Activated CD4-positive, alpha-beta T cell treated with anti-CD3 and anti-CD28 coated beads for 48 hours (primary cell): ENCODE data around the gene FNDC3B.

Experiments
- DNase-seq: peaks from one replicate; pipeline ENCODE4 v3.0.0-alpha.2; 2020

Gene FNDC3B

DNA sequence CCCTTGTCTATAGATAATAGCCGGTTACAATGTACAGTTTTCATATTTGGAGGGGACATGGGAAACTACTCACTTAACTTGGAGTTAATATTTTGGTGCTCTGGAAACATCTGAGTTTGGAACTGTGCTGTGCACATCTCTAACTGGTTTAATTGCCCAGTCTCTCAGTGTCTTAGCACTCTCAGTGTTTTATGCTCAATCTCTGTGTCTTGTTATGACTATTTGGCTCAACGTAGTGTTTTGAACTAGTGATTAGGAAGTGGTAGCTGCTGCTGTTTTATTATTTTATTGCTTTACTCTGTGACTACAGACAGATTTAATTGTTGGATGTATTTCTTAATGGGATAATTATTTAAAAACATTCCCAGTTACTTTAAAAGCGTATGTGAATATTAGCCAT, 17.0 kb downstream of the FNDC3B start:
- DNase-seq: no peak

DNA sequence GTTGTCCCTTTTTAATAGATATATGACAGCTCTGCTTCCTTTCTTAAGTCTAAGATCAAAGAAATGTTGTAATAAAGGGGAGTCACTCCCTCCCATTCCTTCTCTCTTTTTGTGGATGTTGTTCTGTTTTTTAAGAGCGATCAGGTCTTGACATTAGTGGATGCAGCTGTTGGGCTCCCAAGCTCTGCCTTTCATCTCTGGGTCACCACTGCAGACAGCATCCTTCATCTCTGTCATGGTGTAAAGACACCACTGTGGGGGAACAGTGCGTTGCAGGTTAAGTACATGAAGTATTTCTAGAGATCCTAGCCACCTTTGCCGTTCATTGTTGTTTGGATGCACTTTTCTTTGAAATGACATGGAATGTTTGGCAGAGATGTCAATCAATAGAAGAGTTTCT, 17.7 kb downstream of the FNDC3B start:
- DNase-seq: no peak

DNA sequence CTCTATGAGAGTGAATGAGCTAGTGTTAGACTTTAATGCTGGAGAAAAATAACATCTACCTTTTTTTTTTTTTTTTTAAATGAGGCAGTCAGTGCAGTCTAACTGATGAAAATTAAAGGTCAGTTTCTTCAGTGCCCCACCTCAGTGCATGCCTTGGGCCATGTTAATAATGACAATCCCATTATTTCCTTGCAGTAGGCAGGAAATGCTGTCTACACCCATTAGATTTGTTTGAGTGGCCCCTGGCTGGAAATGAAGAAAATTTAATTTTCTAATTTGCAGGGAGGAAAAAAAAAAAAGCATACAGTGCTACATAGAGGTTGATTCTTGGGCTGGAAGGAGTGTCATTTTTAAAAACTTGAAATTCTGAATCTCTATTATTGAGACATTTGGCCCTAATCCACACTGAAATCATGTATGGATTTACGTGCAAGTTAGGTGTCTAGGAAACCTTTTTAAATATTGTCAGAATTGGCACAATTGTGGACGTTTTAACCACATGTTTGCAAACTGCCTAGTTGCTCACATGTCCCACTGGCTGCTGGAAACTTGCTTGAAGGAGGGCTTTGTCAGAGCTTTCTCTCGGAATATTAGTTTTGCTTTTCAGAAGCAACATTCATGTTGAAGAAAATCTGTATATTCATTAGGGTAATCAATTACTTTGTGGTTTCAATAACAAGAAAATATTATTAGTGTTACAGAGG, 18.4 kb downstream of the FNDC3B start:
- DNase-seq: no peak

DNA sequence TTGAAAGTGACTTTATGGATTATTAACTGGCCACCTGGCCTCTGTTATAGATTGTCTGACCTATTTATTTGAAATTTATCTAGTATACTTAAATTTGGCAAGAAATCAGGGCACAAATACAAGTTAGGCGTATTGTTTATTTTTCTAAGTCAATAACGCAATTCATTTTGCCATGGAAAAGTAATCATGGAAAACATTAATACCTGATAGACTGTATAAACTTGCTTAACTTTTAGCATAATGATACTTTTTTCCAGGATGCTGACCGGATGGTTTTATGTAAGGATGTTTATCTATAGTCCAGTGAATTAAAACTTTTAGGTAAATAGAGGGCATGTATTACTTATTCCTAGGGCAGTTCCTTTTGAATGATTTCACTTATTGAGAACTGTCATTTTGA, 20.2 kb downstream of the FNDC3B start:
- no peak for DNase-seq

DNA sequence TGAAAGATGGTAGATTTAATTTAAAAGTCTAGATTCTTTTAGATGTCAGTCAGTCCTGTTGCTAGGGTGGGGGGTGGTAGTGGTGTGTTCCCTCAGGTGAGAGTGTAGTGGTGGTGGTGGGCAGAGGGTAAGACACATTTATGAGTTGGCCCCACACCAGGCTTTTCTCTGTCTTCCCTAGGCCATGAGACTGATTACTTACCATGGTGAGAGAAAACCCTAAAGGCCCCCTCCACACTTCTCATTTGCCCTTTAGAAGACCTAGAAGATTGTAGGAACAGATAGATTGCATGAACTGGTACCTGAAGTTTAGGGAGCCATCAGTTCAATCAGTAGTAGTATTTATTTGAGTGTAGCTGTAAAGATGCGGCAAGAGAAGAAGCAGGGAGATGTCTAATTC, 20.9 kb downstream of the FNDC3B start:
- no peak for DNase-seq

DNA sequence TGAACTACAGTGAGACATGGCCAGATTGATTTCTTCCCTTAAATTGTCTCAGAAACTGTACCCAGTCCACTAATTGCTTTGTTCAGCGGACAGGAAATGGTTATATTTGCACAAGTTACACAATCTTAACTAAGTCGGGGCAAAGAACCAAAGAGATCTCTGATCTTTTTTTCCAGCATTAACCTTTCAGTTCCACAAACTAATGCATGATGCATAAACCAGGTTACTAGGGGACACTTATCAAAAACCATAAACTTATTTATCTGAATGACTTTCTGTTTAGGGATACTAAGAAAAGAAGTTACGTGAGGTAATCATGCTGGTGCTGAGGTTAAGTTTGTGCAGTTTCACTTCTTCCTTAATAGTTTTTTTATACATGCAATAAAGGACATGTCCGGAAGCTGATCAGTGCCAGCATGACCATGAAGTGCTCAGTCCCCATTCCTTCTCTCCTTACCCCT, 22.4 kb downstream of the FNDC3B start:
- no peak for DNase-seq

DNA sequence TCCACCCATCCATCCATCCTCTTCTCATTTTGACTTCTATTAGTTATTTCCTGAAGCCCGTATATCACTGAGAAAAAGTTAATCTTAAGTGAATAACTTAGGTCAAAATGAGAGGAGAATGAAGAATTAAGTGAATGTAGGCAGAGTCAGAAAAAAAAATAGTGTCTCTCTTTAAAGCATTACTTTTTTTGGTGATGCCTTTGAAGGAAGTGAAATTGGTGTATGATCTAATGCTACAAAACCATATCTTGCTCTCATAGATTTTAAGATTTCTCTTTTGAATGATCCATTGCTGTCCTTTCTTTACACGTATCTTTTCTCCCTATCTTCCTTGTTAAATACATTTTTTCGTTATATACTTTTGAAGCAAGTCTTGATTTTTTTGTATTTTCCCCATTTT, 23.4 kb downstream of the FNDC3B start:
- DNase-seq: no peak

DNA sequence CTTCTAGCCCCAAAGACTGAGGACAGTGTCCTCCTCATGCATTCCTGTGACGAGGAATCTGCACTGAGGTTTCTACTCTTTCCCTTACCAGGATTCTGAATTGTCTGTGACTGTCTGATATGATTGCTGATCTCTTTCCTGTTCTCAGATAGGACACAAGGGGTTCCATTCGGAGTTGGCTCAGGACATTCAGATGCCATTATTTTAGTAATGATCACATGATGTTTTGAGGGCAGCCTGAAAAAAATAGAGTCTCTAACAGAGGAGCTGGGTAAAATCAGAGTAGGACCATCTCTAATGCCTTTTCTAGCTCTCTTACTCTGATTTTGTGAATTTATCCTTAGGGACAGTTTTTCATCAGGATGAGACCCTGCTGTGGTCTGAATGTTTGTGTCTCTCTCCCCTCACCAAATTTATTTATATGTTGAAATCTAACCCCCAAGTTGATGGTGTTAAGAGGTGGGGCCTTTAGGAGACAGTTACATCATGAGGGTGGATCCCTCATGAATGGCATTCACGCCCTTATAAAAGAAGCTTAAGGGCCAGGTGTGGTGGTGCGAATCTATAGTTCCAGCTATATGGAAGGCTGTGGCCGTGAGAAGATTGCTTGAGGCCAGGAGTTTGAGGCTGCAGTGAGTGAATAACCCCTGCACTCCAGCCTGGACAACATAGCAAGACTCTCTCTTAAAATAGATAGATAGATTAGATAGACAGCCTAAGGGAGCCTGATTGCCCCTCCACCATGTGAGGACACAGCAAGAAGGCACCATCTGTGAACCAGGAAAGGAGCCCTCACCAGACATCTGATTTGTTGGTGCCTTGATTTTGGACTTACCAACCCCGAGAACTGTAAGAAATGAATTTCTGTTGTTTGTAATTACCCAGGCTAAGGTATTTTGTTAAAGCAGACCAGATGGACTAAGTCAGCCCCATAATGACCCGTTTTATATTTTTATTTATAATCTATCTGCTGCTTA, 24.4 kb downstream of the FNDC3B start:
- no peak for DNase-seq

DNA sequence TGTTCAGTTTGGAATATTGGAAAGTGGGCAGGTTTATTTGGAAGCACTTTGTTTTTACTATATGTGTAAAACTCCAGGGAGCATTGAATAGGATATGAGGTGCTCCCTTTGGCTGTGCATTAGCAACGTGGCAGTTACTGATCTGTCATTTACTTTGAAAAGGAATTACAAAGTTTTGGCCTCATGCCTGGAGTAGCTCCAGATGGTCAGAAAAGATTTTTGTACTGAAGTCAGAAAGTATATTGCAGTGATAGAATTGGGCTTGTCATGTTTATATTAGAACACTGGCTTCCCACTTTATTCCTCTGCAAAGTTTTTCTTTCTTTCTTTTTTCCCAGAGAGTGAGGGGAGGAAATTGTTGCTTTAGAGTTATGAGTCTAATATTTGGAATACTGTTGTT, 26.1 kb downstream of the FNDC3B start:
- DNase-seq: no peak

DNA sequence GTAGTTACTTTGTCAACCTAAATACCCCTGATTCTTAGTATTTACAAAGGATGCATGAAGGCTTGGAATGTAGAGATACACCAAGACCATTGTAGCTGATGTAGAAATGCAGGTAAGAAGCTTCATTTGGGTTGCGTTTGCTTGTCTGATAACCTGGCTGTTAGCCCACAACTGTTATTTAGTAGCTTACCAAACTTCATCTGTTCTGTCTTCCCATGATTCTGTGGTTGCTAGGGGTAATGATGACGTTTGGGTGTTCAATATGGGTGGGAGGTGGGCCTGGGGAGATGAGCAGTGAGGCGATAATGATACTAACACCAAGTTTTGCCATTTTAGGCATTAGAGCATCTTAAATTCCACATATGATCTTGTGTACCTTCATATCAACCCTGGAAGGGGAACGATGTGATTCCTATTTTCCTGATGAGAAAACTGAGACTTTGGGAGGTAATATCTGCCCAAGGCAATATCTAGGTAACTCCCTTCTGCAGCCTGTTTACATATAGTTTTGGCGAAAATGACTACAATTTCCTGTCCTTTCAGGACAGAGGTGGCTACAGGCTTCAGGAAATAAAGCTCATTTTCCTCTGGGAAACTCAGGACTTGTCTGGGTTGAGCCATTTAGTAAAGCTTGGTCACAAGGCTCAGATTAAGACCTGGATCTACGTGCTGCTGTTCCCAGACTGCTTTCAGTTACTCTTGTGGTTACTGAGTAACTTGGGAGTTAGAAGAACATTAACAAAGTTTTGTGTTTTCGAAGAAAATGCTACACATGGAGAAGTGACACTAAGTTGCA, 26.8 kb downstream of the FNDC3B start:
- no peak for DNase-seq

DNA sequence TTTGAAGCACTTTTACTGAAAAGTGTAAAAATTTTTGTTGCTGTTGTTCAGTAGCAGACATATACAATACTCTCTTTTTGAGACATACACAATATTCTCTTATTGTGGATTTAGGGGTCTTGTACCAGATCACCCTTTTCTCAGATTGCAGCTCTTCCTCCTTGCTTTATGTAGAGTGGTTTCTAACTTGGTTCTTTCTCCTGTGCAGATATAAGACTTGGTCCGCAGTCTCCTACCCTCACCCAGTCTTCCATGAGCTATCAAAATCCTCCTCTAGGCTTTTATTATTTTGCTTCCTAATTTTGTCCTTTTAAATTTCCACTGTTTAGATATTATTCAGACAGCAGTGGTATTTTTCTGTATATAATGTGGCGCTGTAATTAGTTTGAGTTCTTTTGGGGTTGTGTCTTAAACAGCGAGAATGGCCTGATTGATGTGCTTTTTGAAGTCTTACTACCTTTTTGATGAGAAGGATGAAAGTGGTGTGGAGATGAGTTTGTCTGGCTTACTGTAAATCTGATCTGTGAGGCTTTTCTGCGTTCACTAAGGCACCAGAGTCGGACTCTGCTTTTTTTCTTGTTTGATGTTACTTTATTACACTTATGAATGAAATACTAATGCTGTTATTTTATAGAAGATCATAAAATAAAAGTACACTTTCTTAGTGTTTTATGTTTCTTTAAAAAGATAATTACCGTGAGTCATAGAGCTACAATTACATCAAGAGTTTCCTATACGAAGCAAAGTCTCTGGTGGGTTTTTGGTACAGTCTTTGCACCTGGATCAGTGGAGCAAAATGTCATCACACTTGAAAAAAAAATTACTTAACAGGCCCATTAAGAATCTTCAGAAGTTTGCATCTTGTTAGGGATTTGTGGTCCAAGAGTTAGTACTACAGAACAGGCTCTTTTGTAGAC, 27.8 kb downstream of the FNDC3B start:
- DNase-seq: no peak

DNA sequence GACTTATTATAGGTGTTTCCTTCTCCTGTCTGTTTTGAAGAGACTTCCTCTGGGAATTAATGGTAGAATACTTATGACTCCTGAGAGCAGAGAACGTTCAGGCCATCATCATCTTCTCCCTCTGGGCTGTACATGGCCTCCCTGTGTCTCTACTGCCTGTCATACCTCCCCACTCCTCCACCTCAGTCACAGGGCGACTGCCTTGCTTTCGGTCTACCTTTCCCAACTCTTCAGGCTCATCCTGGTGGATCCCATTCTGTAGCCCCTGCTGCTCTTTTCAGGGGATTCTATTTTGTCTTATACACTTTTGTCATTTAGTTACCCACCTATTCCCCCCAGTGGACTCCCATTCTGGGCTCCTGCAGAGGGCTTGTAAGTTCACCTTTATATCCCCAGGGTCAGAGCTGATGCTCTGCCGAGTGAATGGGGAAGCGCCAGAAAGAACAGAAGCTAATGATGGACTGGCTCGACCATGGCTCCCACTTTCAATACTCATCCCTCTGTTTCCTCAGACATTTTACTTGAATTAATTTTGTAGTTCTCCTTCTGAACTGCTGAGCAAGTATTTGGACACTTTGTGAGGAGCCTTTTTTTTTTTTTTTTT, 28.6 kb downstream of the FNDC3B start:
- DNase-seq: no peak

DNA sequence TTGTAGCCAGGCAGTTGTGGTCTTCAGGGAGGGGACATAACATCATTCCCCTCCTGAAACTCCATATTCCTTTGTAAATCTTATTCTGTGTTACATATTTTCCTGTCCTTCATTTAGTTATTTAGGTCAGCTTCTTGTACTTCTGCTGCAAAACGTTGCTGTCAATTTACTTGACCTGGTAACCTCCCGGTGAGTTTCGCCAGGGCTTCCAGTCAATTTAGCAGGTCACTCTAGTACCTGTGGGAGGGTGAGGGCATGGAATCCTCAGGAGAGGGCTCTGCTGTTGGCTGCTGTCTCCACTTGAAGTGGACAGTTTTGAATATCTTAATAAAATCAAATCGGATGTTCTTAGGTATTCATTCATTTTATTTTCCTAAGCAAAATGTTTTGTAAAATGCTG, 29.6 kb downstream of the FNDC3B start:
- no peak for DNase-seq

DNA sequence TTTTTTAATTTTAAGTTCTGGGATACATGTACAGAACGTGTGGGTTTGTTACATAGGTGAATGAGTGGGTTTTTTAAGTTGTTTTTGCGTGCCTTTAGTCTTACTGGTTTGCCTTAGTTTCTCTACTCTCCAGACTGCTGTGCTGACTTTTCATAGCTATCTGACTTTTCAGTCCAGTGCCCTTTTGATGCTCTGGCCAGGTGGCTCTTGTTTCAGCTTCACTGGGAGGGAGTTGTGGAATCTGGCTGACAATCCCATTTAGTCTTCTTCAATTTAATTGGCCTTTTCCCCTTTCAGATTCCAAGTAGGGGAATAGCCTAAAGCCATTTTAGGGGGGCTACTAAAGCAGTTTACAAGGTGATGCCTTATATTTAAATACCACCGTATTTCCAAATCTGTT, 30.1 kb downstream of the FNDC3B start:
- DNase-seq: no peak

DNA sequence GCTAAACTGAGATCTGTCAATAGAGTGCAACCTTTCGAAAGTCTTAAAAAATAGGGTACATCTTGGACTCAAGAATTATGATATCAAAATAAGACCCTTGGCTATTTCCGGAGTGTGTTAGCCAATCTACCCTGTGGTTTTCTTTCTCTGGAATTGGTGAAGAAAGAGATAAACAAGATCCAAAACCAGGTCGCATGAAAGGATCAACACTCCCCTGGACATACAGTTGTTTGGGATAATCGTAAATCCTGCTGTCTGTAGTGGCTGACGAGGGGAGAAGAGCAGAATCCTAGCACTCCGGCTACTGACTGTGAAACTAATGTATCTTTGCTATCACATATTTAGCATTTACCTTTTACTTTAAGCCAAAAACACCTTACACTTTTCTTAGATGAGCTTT, 30.9 kb downstream of the FNDC3B start:
- DNase-seq: no peak

DNA sequence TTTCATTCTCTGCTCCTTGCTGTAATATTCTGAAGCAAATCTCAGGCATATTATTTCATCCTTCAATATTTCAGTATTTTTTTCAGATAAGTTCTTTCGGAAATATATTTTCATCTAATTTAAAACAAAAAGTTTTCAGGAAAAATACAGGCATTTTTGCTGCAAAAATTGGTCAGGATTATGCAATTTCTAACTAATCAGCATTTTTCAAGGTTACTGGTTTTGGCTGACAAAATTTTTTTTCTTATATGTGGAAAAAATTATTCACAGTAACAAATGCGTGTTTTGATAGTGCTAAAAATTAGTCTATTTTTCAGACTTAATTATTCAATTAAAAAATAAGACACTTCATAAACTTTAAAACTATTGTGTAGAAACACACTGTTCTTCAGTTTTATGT, 31.4 kb downstream of the FNDC3B start:
- no peak for DNase-seq

DNA sequence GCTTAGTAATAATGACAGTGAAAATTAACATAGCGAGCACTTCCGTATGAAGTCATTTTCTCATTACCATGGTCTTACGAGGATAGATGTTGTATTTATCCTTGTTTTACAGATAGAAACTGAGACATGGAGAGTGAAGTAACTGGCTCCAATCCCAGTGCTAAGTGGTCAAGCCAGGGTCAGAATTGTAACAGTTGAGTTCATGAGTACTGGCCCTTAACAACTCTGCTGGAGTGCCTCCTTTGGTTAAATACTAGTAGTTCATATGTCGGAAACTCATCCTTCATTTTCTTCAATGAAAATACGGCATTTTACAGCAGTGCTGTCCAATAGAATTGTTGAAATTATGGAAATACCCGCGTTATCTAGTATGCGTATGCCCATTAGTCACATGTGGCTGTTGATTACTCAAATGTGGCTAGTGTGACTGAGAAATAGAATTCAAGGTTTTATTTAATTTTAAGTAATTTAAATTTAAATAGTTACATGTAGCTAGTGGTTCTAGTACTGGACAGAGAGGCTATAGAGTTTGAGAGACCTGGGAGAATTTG, 32.5 kb downstream of the FNDC3B start:
- no peak for DNase-seq

DNA sequence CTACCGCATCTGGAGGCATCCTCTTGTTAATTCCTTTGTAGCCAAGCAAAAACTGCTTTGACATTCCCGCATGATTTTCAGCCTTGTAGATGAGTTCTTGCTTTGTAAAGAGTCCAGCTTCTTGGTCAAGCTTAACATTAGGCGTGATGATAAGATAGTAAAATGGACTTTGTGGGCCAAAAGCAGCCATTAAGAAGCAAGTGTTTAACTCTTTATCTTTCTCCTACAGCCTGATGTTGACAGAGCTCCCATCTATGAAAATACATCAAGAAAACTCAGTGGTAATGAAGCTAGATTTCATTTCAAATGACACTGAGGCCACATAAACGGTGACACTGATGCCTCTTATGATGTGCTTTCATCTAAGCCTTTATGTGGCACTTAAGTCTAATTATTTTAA, 33.2 kb downstream of the FNDC3B start:
- no peak for DNase-seq

DNA sequence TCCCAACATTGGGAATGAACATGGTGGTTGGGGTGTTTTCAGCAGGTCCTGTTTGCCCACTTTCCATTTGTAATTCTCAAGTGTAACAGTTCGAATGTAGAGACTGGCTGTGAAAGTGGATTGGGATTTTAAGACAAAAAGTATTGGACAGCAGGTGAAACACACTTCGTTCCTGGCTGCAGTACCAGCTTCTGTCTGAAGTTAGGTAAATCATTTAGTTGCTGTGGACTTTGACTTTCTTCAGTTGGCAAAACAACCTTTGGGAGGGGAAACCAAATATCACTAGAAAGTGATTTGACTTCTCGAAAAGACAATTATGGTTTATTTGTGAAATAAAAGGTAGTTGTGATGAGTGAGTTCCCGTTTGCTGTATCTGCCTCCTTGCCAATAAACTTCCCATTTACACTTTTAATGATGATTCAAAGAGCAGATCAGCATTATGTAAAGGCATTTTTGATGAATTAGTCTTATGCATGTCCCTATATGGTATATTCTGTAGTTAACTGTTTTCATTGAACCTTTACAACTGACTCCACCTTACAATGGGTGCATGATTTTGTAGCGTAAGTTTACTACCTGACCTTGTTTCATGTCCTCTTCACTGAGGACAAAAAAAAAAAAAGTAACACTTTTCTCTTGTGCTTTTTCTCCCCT, 34.0 kb downstream of the FNDC3B start:
- DNase-seq: no peak

DNA sequence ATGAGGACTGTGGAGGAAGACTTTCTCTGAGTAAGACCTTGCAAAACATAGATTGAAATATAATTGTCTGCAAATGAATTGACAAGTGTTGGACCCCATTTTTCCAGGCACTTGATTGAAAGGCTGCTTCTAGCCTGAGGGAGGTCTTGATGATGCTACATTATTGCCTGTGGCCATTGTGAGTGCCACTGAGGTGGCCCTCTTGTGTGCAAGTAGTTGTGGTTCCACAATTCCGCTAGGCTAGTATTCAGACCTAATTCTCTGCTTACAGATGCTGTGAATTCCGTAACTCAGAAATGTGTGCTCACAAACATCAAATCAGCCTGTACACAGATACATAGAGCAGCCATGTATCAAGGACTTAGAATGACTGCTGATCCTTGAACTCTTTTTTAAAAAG, 34.7 kb downstream of the FNDC3B start:
- no peak for DNase-seq

DNA sequence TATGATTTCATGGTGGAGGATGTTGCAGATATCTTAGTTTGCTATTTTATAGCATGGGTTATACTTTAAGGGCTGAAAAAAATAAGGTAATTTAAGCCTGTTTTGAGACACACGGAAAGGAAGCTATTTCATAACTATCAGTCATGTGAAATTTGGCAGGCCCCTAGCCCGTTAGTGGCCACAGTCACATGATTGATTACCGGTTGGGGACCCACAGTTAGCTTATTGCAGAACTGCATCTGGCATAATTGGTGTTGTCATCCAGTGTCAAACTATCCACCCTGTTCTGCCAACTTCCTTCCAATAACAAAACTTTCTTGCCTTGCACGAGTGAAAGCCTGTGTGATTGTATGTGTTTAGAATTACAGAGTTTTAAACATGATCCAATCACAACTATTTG, 35.2 kb downstream of the FNDC3B start:
- DNase-seq: no peak
